GM18517 (cell line): ENCODE measurements around the gene CFAP58.
A peak's percentile ranks its signal among the peaks of the same experiment; 100 is the strongest.
"Not testable (repeated sequence)": the region's sequence is repeated elsewhere in the genome, so short reads cannot be mapped to it uniquely, and the experiment has no call there.

Source experiments
- ATAC-seq: cut with Tn5 transposase; IDR thresholded peaks from one replicate; pipeline ENCODE4 v1.9.1; 2021; ENCODE audit warnings: mild to moderate bottlenecking, moderate library complexity; ENCODE audit not compliant: unreplicated experiment

CFAP58 gene

DNA sequence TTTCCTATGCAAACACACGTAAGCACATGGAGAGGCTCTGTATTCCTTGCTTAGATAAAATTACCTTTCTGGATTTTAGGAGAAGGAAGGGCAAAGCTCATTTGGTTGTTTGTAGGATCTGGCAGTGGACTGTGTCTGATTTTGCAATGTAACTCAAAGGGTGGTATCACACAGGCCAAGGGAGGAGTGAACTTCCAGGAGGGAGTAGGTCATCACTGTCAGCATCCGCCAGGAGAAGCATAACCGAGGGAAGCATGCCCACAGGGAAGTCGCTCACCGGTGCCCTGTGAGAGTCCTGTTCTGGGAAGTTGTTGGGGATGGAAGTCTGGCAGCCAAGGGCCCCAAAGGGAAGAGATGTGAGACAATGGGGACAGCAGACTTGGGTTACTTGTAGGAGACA lies 74.4 kb downstream of the CFAP58 start:
- ATAC-seq = no peak

- ATAC-seq = no peak
Observed at GRCh38 chr10:104429846-104430245, 76.2 kb downstream of the CFAP58 start.

GRCh38 chr10:104430360-104430759 lies 76.7 kb downstream of the CFAP58 start:
- no peak for ATAC-seq

GRCh38 chr10:104433669-104434068 lies 80.0 kb downstream of the CFAP58 start:
- ATAC-seq = no peak

- no peak for ATAC-seq
Observed at GRCh38 chr10:104434601-104435000, 81.0 kb downstream of the CFAP58 start.

GRCh38 chr10:104435822-104436221 lies 82.2 kb downstream of the CFAP58 start:
- no peak for ATAC-seq

GRCh38 chr10:104437226-104437625 lies 83.6 kb downstream of the CFAP58 start:
- no peak for ATAC-seq

- ATAC-seq = no peak
Observed at GRCh38 chr10:104440221-104440620, 86.6 kb downstream of the CFAP58 start.

GRCh38 chr10:104441329-104442000 lies 87.8 kb downstream of the CFAP58 start:
- ATAC-seq = no peak

DNA sequence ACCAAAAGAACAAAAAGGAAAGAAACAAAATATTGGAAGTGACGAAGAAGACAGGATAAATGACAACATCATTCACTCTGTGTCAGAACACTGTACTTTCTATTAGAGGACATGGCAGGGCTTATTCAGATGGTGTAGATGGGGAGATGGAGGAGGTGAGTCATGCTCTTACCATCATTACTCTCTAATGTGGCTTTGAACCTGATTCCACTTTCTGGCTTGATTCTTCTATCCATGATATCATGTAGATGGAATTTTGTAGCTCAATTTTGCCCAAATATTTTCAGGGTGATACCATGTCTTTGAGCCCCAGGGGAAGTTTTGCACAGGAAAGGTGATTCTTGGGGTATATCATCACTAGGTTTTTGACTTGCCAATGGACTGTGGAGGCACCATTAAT lies 91.7 kb downstream of the CFAP58 start:
- no peak for ATAC-seq

DNA sequence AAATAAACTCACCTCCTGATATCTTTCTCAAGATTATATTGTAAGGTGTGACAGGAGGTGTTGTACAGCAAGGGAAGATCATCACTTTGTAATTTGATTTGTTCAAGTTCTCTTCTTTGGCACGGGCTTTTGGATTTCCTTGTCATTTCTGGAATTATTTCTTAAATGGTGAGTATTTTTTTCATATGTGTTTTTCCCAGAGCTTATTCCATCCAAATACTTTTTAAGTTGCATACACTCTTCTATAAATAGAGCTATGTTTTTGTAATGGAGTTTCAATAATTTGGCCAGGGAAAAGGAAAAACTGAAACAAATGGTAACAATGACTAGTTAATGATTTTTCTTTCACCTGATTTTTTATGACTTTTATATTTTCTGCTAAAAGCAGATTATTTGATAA lies 92.5 kb downstream of the CFAP58 start:
- ATAC-seq = no peak

DNA sequence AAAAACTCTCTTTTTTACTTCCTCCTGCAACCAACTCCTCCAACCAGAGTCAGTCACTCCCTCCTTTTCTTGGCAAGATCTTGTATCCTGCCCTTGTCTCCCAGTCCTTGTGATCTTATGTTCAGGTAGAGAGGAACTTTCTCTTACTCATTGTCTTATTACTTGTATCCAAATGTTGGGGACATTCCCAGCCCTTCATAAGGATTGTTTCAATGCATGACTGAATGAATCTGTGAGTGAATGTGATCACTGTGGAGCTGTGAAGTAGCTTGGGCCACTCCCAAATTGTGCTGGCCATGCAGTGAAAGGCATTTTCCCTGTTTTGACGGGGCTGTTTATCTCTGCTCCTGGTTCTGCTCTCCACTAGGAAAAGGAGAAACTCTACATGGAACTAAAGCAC lies 93.7 kb downstream of the CFAP58 start:
- no peak for ATAC-seq

- ATAC-seq = no peak
Observed at GRCh38 chr10:104447906-104448305, 94.3 kb downstream of the CFAP58 start.

DNA sequence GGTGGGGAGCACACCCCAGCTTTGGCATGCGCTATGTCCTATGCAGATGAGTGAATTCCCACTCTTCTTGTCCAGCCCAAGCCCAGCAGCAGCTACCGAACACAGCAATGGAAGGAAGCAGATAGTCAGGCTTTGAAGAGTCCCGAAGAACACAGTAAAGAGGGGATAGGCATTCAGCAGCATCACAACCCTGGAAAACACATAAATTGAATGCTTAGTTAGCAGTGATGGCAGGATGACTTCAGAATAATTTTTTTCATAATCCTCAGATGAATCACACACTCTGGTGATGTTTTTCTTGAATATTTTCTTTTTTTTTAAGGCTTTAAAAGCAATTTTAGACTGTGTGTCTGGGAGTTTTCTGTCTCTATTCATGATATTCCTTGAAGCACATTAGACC lies 95.8 kb downstream of the CFAP58 start:
- ATAC-seq = no peak

DNA sequence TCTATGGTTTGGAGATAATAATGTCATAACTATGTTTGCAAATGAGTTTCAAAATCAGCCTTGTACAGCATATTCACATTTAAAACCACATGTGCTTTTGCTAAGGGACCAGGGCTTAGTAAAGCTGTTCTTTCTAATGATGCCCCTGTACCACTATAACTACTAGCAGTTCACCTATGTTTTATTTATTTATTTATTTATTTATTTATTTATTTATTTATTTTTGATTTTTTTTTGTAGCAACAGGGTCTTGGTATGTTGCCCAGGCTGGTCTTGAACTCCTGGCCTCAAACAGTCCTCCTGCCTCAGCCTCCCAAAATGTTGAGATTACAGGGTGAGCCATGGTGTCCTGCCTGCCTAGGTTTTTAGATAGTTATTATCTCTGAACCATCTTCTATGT lies 96.9 kb downstream of the CFAP58 start:
- no peak for ATAC-seq

GRCh38 chr10:104450954-104451353 lies 97.3 kb downstream of the CFAP58 start:
- ATAC-seq = no peak

DNA sequence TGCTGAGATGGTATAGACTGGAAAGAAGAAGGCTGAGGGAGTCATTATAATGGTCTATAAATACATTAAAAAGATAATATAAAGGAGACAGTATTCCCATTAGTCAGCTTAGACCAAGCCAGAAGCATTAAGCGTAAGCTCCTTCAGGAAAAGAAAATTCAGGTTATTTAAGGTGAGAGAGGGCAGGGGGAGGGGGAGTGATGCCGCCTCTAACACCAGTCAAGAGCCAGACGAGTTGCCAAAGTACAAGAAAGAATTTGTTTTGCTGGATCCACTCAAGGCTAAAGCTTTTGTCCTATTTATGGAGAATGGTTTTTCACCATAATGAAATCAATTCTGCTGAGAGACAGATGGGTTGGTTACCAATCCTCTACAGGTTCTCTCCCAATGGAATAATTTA lies 99.3 kb downstream of the CFAP58 start:
- ATAC-seq = no peak

DNA sequence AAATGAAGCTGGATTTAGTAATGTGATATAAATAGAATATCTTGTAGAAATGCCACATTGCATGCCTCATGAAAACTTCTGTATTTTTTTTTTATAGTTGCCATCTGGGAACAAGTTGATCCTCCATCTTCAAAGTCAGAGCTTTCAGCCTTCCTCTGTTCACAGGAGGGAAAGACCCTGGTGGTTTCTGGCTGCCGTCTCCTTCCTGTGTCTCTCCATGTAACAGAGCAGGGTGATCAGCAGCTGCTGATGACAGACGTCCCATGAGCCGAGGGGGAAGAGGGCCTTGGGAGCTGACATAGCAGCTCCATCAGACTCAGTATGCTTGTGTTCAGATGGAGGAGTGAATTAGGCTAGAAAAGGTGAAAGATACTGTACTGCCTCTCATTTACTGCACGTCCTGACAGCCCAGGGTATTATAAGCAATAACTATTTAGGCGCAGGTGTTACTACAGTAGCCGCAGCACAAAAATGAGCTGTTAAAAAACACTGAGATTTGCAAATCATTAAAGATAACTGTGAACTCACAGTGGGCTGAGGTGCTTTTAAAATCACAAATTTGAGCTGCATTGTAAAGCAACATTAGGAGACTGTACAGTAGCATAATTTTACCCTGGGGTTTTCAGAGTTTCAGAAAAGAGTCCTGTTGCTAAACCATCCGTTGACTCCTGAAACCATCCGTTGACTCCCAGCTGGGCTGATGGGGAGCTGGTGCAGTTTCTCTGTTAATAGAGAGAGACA lies 103.3 kb downstream of the CFAP58 start:
- ATAC-seq = peak; percentile 49

DNA sequence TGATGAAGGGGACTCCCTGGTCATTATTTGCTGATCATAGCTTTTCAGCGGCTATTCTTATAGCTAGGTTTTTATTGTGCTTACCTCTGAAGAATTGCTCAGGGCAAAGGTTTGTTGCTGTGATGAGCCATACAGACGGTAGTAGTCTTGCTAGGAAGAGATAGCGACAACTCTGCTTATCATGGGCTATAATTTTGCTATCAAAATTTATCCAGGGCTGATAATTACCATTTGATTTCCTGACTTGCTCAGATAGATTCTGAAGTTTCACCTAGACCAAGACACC lies 103.9 kb downstream of the CFAP58 start:
- ATAC-seq = no peak

DNA sequence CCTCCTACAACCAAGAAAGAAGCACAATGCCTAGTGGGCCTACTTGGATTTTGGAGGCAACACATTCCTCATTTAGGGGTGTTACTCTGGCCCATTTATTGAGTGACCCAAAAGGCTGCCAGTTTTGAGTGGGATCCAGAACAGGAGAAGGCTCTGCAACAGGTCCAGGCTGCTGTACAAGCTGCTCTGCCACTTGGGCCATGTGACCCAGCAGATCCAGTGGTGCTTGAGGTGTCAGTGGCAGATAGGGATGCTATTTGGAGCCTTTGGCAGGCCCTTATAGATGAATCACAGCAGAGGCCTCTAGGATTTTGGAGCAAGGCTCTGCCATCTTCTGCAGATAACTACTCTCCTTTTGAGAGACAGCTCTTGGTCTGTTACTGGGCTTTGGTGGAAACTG lies 111.9 kb downstream of the CFAP58 start:
- not testable (repeated sequence) for ATAC-seq

DNA sequence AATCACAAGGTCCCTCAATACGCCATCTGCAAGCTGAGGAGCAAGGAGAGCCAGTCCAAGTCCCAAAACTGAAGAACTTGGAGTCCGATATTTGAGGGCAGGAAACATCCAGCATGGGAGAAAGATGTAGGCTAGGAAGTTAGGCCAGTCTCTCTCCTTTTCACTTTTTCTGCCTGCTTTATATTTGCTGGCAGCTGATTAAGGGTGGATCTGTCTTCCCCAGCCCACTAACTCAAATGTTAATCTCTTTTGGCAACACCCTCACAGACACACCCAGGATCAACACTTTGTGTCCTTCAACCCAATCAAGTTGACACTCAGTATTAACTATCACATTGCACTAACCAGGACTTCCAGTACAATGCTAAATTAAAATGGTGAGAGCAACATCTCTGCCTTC lies 115.2 kb downstream of the CFAP58 start:
- ATAC-seq = not testable (repeated sequence)

DNA sequence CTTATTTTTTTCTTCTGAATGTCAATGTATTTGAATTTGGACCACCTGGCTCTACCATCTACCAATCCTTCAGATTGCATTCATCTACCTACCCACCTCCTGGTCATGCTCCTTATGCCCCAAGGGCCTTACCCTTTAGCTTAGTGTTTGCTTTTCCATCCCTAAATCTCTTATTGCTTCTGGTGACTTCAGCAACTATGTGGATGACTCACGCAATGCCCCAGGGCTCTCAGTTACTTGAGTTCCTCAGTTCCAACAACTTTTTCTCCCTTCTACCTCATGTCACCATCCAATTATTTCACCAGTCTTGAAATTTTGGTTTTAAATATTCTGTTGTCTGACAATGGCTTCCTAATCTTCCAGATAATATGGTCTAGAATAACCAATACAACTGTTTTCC lies 118.9 kb downstream of the CFAP58 start:
- ATAC-seq = no peak
